NCI-H526 (cell line): ENCODE results near the gene ANKRD11.

Experiments
- DNase-seq, 2 experiments: peaks; one replicate each; lab custom pipeline; 2025; lab: John Stamatoyannopoulos, UW

Gene ANKRD11

DNA sequence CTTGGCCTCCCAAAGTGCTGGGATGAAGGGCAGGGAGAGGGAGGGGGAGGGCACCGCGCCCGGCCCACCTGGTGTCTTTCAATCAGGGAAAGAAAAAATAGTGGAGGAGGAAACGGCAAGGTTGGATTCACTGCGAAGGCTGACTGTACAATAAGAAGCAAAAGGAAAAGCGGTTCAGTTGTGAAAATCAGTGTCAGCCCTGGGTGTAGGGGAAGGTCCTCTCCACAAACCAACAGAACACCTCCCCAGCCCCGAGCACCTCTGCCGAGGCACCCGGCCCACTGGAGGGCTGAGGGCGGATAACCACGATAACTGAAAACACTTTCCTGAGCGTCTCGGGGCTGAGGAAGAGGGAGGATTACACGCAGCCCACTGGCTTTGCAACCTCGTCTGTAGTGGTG is 16.4 kb upstream of the ANKRD11 start:
- no peak for DNase-seq

DNA sequence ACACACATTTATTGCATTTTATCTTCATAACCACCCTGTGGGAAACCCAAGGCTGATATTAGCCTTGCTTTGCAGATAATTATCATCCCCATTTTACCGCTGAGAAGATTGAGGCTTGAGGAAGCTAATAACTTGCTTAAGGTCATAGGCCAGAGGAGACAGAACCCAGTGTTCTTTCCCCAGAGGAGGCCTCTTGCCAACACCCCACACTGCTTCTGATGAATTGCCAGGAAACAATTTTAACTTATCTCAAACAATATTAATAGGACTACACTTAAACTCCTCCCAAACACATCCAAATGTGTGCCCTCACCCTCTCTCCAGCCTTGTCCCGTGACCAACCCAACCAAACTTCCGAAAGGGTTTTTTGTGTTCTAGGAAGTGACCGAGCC is 15.7 kb upstream of the ANKRD11 start:
- no peak for DNase-seq

DNA sequence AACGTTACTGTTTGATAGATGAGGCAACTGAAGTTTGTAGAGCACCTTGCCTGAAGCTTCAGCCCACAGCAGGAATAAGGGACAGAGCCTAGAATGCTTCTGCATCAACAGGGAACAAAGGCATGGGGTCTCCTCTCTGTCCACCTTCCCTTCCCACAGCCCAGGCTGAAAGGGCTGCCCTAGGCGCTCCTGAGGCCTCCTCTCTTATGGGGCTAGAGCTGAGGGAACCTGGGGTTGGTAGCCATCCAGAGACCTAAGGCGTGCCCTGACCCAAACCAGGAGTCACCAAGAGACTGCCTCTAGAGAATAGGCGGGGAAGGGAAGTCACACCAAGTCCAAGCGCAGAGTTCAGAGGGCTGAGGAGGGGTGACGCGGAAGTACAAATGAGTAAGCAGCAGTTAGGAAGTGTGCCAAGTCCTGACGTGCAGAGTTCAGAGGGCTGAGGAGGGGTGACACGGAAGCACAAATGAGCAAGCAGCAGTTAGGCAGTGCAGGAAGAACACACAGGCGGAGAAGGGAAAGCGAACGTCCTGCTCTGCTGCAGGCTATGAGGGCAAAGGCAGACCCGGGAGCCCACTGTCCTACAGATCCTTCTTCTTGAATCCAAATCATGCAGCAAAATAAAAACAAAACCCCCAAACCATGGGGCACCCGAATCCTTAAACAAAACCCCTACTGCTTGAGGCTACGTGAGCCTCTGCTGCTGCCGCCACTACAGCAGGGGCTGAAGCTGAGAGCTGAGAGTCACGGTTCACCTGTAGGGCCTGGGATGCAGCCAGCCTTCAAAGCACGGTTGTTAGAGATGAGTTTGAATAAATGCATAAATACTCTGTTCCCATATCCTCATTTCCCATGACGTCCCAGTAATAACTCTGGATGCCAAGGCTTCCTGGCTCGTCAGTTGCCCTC is 15.1 kb upstream of the ANKRD11 start:
- peak in 1 of 2 experiments; percentile 29 for DNase-seq

DNA sequence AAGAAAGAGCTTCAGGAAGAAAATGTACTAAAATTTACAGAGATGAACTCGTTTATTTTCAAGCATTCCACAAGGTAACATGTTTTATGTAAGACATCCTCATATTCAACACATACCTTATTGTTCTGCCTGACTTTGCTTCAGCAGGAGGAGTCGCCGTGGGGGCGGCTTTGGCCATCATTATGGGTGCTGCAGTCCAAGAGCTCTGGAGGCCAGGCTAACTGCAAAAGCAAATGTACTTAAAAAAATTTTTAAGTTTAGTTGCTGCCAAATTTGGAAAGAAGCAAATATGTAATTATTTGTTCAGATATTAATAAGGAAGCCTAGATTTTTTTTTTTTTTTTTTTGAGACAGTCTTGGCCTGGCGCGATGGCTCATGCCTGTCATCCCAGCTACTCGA is 13.7 kb upstream of the ANKRD11 start:
- no peak for DNase-seq

DNA sequence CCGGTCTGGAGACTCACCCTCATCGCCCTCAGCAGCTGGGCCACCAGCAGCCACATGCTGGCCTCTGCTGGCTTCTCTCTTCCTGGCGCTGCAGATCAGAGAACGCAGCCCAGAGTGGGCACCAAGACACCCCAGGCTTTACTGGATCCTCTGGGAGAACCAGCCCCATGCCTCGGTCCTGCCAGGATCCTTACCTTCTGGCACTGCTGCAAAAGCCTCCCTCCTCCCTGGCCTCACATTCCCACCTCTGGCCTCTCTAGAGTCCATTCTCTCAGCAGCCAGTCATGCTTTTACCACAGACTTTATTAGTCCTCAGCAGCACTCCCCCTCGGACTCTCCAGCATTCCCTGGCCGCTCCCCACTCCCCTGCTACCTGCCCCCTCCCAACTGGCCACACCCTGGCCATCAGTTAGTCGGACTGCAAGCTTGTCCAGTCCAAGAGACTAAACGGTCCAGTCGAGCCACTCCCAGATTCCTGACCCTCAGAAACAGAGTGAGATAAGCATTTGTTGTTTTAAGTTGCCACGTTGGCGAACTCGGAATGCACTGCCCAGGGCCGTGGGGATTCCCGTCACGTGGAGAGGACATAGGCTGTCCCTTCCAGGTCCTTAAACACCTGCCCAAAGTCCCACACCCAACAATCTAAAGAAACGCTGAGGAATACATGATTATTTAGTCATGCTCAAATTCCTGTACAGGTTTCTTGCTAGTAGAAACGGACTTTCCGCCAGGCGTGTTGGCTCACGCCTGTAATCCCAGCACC is 11.9 kb upstream of the ANKRD11 start:
- no peak for DNase-seq

DNA sequence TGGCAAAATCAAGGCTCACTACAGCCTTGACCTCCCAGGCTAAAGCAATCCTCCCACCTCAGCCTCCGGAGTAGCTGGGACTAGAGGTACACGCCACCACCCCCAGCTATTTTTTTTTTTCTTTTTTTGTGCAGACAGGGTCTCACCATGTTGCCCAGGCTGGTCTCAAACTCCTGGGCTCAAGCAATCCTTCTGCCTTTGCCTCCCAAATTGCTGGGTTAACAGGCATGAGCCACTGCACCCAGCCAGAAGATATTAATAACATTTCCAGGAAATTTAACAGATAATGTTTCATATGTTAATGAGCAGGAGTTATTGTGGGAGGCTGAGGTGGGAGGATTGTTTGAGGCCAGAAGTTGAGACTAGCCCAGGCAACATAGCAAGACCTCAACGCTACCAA is 9.4 kb upstream of the ANKRD11 start:
- no peak for DNase-seq

DNA sequence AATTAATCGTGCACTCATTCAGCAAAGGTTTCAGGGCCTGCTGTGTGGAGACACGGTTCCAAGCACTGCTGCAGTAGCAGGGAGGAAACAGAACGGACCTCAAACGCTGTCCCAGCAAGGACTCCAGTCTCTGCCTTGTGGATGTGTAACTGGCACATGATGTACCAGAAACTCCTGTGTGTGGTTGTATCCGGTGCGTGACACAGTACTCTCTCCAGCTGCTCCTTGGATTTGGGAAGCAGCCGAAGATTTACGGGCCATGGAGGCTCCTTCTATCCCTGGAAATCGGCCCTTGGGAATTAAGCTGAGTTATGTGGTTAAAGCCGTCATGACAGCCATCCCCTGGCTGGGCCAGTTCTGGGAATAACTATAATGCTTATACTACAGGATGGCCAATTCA is 8.5 kb upstream of the ANKRD11 start:
- no peak for DNase-seq

DNA sequence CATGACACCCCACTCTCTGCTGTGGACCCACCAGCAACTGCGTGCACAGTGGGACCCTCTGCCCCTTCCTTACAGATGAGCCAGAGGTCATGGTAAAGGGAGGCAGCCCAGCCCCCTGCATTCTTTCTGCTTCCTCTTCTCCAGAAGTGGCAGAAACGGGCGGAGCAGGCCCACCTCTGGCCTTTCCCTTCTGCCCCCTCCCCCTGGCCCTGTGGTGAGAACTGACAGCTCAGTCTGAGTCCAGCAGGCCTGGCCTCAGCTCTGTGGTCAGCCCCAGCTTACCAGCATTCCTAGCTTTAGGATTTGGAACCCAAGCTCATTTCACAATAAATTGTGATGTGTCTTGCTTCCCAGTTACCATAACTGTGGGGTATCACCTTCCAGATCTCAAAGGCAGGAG is 4.8 kb upstream of the ANKRD11 start:
- no peak for DNase-seq

DNA sequence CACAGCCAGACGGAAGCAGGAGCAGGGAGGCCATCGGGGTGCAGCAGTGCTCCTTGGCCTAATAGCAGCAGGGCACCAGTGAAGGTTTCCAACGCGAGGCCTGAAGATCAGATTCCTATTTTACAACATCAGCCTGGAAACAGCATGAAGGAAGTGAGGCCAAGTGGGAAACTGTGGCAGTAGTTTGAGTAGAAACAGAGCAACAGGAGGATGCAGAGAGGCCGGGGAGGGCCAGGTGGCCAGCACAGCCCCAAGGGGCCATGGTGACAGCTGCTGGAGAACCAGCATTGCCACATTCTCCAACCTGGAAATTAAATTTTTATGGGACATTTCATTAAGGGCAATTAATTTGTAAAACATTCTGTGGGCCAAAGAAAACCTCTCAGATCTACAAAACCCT is 3.4 kb upstream of the ANKRD11 start:
- no peak for DNase-seq

DNA sequence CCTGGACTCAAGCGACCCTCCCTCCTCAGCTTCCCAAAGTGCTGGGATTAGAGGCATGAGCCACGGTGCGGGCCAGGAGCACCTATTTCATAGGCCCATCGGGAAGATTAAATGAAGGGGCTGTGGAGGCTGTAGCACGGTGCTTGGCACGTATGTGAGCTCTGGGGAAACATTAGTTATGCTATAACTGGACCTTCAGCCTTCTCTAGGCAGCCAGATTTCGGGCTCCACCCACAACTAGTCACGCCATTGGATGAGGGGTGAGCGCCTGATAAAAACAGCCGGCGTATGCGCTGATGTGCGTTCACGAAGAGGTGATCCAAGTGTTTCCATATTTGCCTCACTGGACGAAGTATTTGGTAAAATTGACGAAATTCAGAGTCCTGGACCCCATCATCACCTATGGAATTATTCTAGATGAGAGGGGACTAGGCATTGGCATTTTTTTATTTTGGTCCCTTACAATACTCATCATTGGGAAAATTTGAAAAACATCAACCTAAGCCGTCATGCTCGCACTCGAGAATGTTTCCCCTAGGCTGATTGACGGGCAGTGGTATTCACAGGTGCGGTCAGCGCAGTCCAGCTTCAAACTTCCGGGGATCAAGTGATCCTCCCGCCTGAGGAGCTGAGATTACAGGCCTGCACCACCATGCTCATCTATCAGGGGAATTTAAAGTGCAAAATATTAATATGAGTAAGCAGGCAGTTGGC is 1.8 kb upstream of the ANKRD11 start:
- no peak for DNase-seq

DNA sequence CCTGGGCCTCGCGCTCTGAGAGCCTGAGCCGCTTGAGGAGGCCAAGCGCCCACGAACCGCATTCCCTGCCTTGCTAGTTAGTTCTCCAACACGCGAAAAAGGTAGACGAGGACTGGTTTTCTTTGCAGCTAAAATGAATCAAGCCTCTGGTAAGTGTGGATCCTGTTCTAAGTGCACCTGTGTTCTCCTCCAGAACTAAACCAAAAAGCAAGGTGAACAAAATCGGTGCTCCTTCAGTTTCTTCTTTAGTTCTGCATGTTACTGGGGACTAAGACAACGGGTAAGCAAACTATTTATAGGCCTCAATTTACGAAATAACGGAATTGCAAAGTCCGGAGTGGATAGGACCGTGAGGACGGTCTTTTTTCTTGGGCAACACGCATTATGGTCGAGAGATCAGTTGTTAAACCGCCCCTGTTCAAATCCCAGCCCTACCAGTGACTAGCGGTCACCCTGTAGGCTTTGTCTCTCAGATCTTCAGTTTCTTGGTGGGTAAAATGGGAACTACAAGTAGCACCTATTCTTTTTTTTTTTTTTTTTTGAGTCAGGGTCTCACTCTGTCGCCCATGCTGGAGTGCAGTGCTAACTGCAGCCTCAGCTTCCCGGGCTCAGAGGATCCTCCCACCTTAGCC is 993 bp upstream of the ANKRD11 start:
- peak in 1 of 2 experiments; percentile 5 for DNase-seq

DNA sequence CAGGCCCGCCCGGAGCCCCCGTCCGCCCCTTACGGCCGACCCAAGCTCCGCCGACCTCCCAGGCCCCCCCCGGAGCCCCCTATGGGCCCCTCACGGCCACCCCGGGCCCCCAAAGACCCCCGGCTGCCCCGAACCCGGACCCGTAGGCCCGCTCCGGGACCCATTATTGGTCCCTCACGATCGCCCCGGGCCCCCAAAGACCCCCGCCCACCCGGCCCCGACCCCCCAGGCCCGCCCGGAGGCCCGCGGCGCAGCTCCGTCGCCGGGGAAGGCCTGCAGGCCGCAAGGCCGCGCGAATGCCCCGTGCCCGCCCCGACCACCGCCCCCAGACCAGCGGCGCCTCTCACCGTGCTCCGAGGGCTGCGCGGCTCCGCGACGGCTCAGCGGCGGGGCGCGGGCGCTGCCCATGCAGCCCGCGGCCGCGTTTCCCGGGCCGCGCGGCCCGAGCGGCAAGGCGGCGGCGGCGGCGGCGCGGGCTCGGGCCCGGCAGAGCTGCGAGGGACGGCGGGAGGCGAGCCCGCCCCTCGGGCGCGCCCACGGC is 393 bp downstream of the ANKRD11 start:
- no peak for DNase-seq

DNA sequence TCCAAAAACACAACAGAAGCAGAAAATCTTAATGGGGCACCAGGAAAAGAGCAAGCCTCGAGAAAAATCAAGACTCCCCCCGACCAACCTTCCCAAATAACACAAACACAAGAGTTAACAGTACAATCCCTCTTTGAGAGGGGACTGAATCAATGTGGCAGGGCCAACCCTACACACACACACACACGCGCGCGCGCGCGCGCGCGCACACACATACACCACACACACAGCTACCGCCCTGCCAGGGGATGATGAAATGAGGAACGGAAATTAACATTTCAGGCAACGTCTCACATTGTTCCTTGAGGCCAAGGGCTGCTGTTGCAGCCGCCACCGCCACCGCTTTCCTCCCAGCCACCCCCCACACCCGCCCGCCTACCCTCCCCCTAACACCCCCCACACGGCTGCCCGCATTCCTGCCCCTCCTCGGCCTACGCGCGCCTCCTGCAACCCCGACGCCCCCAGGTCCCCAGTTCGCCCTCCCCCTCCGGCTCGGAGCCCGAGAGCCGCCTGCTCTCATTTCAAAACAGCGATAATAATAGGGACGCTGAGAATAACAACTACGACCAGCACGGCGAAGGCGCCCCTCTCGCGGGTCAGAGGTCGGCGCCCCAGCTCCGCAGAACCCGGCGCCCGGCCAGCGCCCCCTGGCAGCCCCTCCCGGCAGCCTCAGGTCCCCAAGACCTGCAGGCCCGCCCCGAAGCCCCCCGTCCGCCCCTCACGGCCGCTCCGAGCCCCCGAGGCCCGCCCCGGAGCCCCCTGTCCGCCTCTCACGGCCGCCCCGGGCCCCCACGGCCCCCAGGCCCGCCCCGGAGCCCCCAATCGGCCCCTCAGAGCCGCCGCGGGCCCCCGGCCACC is 1.1 kb downstream of the ANKRD11 start:
- DNase-seq, result peak; percentile 74 to 79

DNA sequence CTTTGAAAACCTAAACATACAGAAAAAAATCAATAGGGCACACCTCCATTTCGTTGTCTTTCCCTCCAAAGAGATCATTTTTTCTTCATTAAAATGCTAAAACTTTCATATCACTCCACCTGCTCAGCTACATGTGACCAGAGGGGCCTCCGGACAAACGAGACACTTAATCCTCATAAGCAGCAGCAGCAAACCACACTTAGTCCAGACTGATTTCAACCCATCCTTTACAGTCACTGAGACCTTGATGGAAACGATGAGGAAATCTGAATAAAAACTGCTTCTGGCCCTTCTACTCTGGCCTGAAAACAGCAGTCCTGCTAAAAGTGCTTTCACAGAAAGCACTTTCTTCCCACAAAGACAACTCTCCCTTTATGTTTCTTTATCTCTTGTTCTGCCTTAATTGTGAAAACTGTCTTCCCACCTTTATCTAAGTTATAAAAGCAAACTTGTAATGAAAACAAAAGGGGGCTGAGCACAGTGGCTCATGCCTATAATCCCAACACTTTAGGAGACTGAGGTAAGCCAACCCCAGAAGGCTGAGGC is 4.6 kb downstream of the ANKRD11 start:
- DNase-seq, result no peak

DNA sequence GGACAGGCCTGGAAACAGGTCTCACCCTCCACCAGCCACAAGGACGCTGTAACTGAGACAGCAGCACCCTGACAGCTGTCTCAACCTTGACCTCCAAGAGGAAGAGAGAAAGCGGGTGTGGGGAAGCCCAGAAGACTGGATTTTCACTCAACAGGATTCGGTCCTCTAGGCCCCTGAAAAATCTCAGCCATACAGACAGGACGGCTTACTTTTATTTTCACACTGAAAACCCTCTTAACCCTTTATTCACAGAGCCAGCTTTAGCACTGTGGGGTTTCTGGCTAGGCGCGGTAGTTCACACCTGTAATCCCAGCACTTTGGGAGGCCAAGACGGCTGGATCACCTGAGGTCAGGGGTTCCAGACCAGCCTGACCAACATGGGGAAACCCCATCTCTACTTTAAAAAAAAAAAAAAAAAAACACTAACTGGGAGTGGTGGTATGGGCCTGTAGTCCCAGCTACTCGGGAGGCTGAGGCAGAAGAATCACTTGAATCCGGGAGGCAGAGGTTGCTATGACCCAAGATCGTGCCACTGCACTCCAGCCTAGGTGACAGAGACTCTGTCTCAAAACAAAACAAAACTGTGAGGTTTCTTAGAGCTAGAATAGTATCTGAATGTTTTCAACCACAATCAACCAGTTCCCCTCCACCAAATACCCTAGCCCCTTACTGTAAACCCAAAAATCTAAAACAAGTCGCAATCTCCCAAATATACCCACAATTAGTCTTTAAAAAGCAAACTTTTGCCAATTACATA is 5.3 kb downstream of the ANKRD11 start:
- no peak for DNase-seq

DNA sequence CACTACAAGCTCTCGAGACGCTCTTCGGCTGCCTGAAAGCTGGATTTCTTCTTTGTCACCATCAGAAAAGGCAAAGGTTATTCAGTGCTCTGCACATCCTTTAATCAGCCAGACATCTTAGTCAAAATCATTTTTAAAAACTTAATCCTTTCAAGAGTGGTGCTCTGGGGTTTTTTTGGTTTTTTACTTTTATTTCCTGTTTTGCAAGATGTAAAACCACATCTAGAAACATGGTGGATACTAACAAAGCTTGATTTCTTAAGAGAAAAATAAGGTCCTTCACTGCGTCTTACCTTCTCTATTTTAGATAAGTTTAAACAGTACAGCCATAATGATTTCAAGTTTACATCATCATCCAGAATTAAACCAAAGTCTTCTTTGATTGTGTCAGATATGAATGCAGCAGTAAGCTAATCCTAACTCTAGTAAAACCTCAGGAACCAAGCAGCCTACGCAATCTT is 6.3 kb downstream of the ANKRD11 start:
- DNase-seq, result no peak

DNA sequence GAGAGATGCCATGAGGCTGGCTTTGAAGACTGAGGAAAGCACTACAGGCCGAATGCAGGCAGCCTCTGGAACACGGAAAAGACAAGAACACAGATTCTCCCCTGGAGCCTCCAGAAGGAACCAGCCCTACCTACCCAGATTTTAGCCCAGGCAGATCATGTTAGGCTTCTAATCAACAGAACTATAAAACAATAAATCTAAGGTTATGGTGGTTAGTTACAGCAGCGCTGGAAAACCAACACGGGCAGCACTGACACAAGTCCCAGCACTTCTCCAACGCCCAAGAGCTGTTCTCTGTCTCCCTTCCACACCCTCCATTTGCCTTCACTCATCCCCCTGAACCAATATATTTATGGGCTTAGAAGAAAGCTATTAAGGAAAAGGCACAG is 7.5 kb downstream of the ANKRD11 start:
- no peak for DNase-seq

DNA sequence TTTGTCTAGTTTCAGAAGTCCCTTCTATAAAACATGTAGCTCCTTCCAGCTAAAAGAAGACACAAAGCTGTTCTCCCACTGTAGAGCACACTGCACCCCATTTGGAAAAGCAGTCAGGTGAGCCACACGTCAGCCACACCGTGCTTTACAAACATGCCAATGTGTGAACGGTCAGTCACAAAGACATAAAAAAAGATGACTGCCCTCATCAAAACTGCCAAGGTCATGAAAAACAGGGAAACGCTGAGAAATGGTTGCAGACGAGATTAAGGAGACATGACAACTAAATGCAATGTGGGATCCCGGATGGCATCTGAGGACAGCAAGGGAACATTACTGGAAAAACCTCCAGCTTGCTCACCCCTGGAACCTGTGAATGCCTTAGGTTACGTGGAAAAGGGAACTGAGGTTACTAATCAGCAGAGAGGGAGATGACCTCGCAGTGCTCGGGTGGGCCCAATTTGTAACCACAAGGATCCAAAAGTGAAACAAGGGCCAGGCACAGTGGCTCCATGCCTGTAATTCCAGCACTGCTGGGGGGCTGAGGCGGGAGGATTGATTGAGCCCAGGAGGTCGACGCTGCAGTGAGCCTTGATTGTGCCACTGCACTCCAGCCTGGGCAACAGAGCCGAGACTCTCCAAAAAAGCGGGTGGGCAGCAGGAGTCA is 8.1 kb downstream of the ANKRD11 start:
- no peak for DNase-seq

DNA sequence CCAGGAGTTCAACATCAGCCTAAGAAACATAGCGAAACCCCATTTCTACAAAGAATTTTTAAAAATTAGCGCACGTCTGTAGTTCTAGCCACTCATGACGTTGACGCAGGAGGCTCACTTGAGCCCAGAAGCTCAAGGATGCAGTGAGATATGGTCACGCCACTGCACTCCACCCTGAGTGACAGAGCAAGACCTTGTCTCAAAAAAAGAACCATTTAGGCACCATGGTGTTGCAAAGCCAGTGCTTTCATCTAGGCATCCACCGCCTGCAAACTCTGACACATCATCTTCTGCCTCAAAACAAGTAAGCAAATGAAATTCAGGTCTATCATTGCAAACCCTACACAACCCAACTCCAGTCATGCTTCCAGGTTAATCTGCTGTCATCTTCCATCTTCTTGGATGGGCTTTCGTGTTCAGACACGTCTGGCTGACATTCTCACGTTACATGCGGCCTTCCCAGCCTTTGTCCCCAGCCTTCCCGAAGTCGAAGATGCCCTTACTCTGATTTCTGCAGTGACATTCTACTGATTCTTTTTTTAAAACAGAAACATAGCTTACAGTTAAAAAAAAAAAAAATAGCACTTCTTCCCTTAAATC is 8.9 kb downstream of the ANKRD11 start:
- DNase-seq, result peak; percentile 2 to 16
